HCT116 (cell line): ENCODE measurements around the gene HCRT. TPM values are rescaled to one million over a fixed set of nuclear protein-coding genes. Genes with fewer than 3 reads are reported as not detected.
"Not testable (repeated sequence)": the region's sequence is repeated elsewhere in the genome, so short reads cannot be mapped to it uniquely, and the experiment has no call there.

Experiments
- ATAC-seq: fragments of 200-7000 bp; cut with Tn5 transposase; 2 replicates; pipeline ENCODE4 v1.9.1; 2020; ENCODE audit warnings: mild to moderate bottlenecking, moderate library complexity
- BruUV-seq: library from RNA; stranded (reverse); fragments of 400-500 nt; replicated peaks from 2 replicates; lab custom pipeline; 2021; lab: Mats Ljungman, UMichigan
- CTCF ChIA-PET: fragments of 300-600 bp; sonication (Branson Sonifier 250); formaldehyde crosslinking; loops from one replicate; lab custom pipeline; 2021; ENCODE audit warnings: antibody characterized with exemption; lab: Charles Lee
- POLR2A ChIA-PET: fragments of 300-600, 350-600 bp; sonication (Branson Sonifier 250); formaldehyde crosslinking; loops from one replicate; lab custom pipeline; 2021; ENCODE audit warnings: antibody characterized with exemption; lab: Charles Lee
- RAD21 ChIA-PET, 2 experiments: fragments of 300-600 bp; sonication (Branson Sonifier 250); formaldehyde crosslinking; loops; one replicate each; lab custom pipeline; 2023; ENCODE audit warnings: low total read pairs in 2 of 2; ENCODE audit not compliant: uncharacterized antibody in 2 of 2, unreplicated experiment in 2 of 2, low non-redundant PET in 1 of 2; lab: Charles Lee
- DNase-seq: peaks from one replicate; pipeline ENCODE4 v3.0.0-alpha.2; 2010; ENCODE audit warnings: low read depth, low spot score
- H2AFZ ChIP-seq: fragments of 200-600 bp; shearing (Covaris generic), sonication (generic); 2 replicates; pipeline ENCODE4 v1.6.1; 2017; ENCODE audit warnings: low read depth, mixed run types, mixed read lengths, antibody characterized with exemption, low read length; ENCODE audit not compliant: poor library complexity, severe bottlenecking
- H3K27ac ChIP-seq: 2 replicates; pipeline ENCODE4 v1.5.1; 2012; ENCODE audit warnings: low read depth, low read length
- H3K27me3 ChIP-seq: fragments of 200-600 bp; sonication (generic); 2 replicates; pipeline ENCODE4 v1.6.1; 2016; ENCODE audit warnings: mixed run types, low read length, mixed read lengths; ENCODE audit not compliant: insufficient read depth
- H3K36me3 ChIP-seq, 2 experiments: fragments of 200-500 bp in 1 of 2; fragments of 200-600 bp in 1 of 2; sonication (Bioruptor generic) in 1 of 2; sonication (generic) in 1 of 2; 2 replicates each; pipeline versions ENCODE4 v1.5.1 to v1.6.1; 2014 to 2016; ENCODE audit warnings: low read length in 2 of 2, inconsistent platforms in 1 of 2, mixed read lengths in 1 of 2, mixed run types in 1 of 2; ENCODE audit not compliant: insufficient read depth in 2 of 2, control insufficient read depth in 1 of 2
- H3K4me1 ChIP-seq, 2 experiments: fragments of 200-600 bp in 1 of 2; sonication (generic) in 1 of 2; 2 replicates each; pipeline versions ENCODE4 v1.5.1 to v1.6.1; 2012 to 2017; ENCODE audit warnings: low read length in 2 of 2, inconsistent platforms in 1 of 2, mild to moderate bottlenecking in 1 of 2, mixed read lengths in 1 of 2, mixed run types in 1 of 2, moderate library complexity in 1 of 2; ENCODE audit not compliant: insufficient read depth in 2 of 2, control insufficient read depth in 1 of 2
- H3K4me2 ChIP-seq: fragments of 200-600 bp; sonication (generic); 2 replicates; pipeline ENCODE4 v1.6.1; 2017; ENCODE audit warnings: mixed run types, low read length, mixed read lengths
- H3K4me3 ChIP-seq, 2 experiments: fragments of 200-600 bp in 1 of 2; sonication (generic) in 1 of 2; replicated peaks in 1 of 2; 2 replicates each; pipeline ENCODE4 v1.5.1; 2011 to 2016; ENCODE audit warnings: low read length in 2 of 2, control low read depth in 1 of 2, low read depth in 1 of 2, mild to moderate bottlenecking in 1 of 2, mixed read lengths in 1 of 2, mixed run types in 1 of 2
- H3K79me2 ChIP-seq: fragments of 200-600 bp; sonication (generic); 2 replicates; pipeline ENCODE4 v1.6.1; 2017; ENCODE audit warnings: mild to moderate bottlenecking, mixed run types, low read length, moderate library complexity, mixed read lengths; ENCODE audit not compliant: insufficient read depth
- H3K9ac ChIP-seq: fragments of 200-600 bp; sonication (generic); 2 replicates; pipeline ENCODE4 v1.6.1; 2016; ENCODE audit warnings: low read length, mixed read lengths
- H3K9me2 ChIP-seq: fragments of 200-600 bp; sonication (generic), shearing (Covaris generic); 2 replicates; pipeline ENCODE4 v1.6.1; 2017; ENCODE audit warnings: mixed run types, mild to moderate bottlenecking, moderate library complexity; ENCODE audit not compliant: insufficient read depth
- H3K9me3 ChIP-seq, 2 experiments: fragments of 200-500 bp in 1 of 2; fragments of 200-600 bp in 1 of 2; sonication (Bioruptor generic) in 1 of 2; sonication (generic) in 1 of 2; 2 replicates each; pipeline ENCODE4 v1.6.1; 2014 to 2017; ENCODE audit warnings: low read length in 2 of 2, mixed read lengths in 2 of 2, inconsistent platforms in 1 of 2, low read depth in 1 of 2, mild to moderate bottlenecking in 1 of 2, mixed run types in 1 of 2, moderate library complexity in 1 of 2; ENCODE audit not compliant: control insufficient read depth in 1 of 2, insufficient read depth in 1 of 2
- H4K20me1 ChIP-seq: fragments of 200-600 bp; sonication (generic), shearing (Covaris generic); 2 replicates; pipeline ENCODE4 v1.6.1; 2017; ENCODE audit warnings: mixed run types, mild to moderate bottlenecking, moderate library complexity; ENCODE audit not compliant: insufficient read depth
- CBX3 ChIP-seq: IDR thresholded peaks from 2 replicates; pipeline ENCODE4 v1.6.1; 2012; ENCODE audit warnings: low read depth
- ELF1 ChIP-seq: IDR thresholded peaks from 2 replicates; pipeline ENCODE4 v1.6.1; 2012; ENCODE audit warnings: low read depth, borderline replicate concordance
- FOSL1 ChIP-seq: IDR thresholded peaks from 2 replicates; pipeline ENCODE4 v1.6.1; 2012; ENCODE audit warnings: low read depth
- JUND ChIP-seq: IDR thresholded peaks from 2 replicates; pipeline ENCODE4 v1.6.1; 2012
- SP1 ChIP-seq: IDR thresholded peaks from 2 replicates; pipeline ENCODE4 v1.6.1; 2012; ENCODE audit warnings: low read depth
- SRF ChIP-seq: IDR thresholded peaks from 2 replicates; pipeline ENCODE4 v1.6.1; 2012; ENCODE audit warnings: low read depth
- TCF7L2 ChIP-seq: IDR thresholded peaks from 2 replicates; pipeline ENCODE4 v1.7.0; 2011; ENCODE audit warnings: borderline replicate concordance, inconsistent platforms; ENCODE audit not compliant: insufficient read depth, insufficient read length; ENCODE audit errors: extremely low read depth
- YY1 ChIP-seq: IDR thresholded peaks from 2 replicates; pipeline ENCODE4 v1.6.1; 2011; ENCODE audit warnings: low read length, low read depth, moderate library complexity, mild to moderate bottlenecking; ENCODE audit not compliant: insufficient replicate concordance; ENCODE audit errors: extremely low read depth
- ZFX ChIP-seq: fragments of 450-650 bp; IDR thresholded peaks from 2 replicates; pipeline ENCODE4 v1.6.1; 2017
- ZNF274 ChIP-seq: fragments of 200-500 bp; sonication (Bioruptor generic); IDR thresholded peaks from 2 replicates; pipeline ENCODE4 v1.6.1; 2014; ENCODE audit warnings: mild to moderate bottlenecking, low read depth, low read length, inconsistent platforms
- intact Hi-C: fragments of 100-400 bp; cut with micrococcal nuclease; formaldehyde crosslinking; loops from 2 replicates; pipeline ENCODE4 v1.10.0; 2022
- total RNA-seq: library from RNA; stranded (reverse); gene quantifications from one replicate; pipeline ENCODE4 v1.2.1, GENCODE V29; 2021; ENCODE audit not compliant: unreplicated experiment
- TF ChIP-seq, protein P1 (sequence below): IDR thresholded peaks from 2 replicates; pipeline ENCODE4 v1.6.1; 2011; ENCODE audit warnings: mild to moderate bottlenecking, low read length, moderate library complexity; ENCODE audit not compliant: insufficient replicate concordance; ENCODE audit errors: extremely low read depth
- TF ChIP-seq, protein P2 (sequence below), 3 experiments: fragments of 200-600 bp in 1 of 3; sonication (generic) in 1 of 3; IDR thresholded peaks in 2 of 3; conservative IDR thresholded peaks in 1 of 3; 2 replicates each; pipeline ENCODE4 v1.5.1; 2012 to 2017; ENCODE audit warnings: low read depth in 2 of 3, low read length in 2 of 3, antibody characterized with exemption in 1 of 3, borderline replicate concordance in 1 of 3, control low read depth in 1 of 3, mild to moderate bottlenecking in 1 of 3, mixed read lengths in 1 of 3, mixed run types in 1 of 3, moderate library complexity in 1 of 3; ENCODE audit not compliant: insufficient read depth in 1 of 3

The HCRT gene
- total RNA-seq, 1 experiment from 2014 or later, result not detected

DNA sequence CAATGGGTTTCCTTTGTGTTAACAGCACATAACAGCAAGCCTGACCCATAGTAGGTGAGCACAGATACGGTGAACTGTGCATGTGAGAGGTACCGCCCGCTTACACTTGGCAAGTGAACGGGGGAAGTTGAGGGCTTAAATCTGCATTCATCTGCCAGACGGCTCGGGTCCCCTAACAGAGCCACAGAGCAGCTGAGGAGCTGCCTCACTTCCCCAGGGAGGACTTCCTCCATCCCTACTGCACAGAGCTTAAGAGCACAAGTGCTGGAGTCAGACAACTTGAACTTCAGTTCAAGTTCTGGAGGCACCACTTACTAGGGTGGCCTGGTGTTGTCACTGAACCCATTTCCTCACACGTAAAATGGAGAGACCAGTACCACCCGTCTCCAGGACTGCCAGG, 43.9 kb downstream of the HCRT start (continued):
- no peak for TF ChIP-seq CBX3
- no peak for TF ChIP-seq SP1
- TF ChIP-seq ZFX, result no peak
- no peak for TF ChIP-seq SRF
- TF ChIP-seq TCF7L2, result no peak

DNA sequence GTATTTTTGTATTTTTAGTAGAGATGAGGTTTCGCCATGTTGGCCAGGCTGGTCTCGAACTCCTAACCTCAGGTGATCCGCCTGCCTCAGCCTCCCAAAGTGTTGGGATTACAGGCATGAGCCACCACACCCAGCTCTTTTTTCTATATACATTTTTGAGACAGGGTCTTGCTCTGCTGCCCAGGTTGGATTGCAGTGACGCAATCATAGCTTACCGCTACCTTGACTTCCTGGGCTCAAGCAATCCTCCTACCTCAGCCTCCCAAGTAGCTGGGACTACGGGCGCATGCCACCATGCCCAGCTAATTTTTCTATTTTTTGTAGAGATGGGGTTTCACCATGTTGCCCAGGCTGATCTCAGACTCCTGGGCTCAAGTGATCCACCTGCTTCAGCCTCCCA, 44.6 kb downstream of the HCRT start:
- ATAC-seq, H3K4me1 ChIP-seq, BruUV-seq, H3K9me3 ChIP-seq, H3K9me2 ChIP-seq, intact Hi-C loops, H3K27me3 ChIP-seq, CTCF ChIA-PET, H3K4me3 ChIP-seq, H3K9ac ChIP-seq, H4K20me1 ChIP-seq, H3K4me2 ChIP-seq, POLR2A ChIA-PET, H2AFZ ChIP-seq, DNase-seq, RAD21 ChIA-PET, H3K27ac ChIP-seq: not testable (repeated sequence)
- Histone ChIP-seq H3K36me3 (peaks cover 9 to 19% of the 10 kb centered on the region in 2 experiments; a peak in 3 of 4 replicates), H3K79me2 (peaks cover 93% of the 10 kb centered on the region)

DNA sequence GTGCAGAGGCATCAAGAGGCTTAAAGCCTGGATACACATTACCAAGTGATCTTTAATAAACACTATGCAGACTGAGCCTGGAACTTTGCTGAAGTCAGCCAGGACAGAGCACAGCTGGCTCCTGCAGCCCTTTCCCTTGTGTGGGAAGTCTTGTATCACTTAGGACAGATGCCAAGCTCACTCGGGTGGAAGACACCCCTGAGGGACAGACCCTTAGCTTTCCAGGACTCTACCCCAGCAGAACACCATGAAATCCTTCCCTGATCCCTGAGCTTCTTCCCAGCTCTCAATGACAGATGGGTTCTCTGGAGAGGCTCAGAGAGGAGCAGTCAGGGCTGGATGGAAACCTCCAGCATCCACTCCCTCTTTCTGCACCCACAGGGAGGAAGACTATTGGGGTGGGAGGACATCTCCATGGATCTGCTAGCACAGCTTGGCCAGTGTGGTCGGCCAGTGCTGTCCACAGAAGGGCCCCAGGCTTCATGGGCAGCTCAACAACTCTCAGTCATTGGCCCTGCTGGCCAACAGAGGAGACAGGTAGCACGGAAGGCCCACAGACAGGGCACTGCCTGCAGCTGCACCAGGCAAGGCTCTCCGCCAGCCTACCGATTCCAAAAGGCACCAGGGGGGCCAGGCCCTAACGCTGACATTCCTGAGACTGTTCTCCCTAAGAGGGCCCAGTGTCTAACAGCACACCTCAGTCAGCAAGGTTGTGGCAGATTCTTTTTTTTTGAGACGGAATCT, 46.3 kb downstream of the HCRT start:
- ChIA-PET CTCF (no interaction called here), POLR2A (interaction anchor here (1.2 kb wide), 1 partner anchor 13 kb away, joined by 3 read pairs; no protein-coding TSS in a partner anchor), RAD21 (no interaction called here)
- Histone ChIP-seq H3K27me3 (no peaks in the 10 kb centered on the region), H3K4me1 (peaks cover 0 to 11% of the 10 kb centered on the region in 2 experiments; a peak in 2 of 4 replicates), H4K20me1 (no peaks in the 10 kb centered on the region), H3K4me2 (no peak overlapping the region), H3K9me3 (no peaks in the 10 kb centered on the region), H3K9ac (no peak overlapping the region), H3K27ac (no peak overlapping the region), H3K36me3 (peaks cover 4 to 19% of the 10 kb centered on the region in 2 experiments; a peak in 3 of 4 replicates), H3K4me3 (no peak overlapping the region), H3K9me2 (no peaks in the 10 kb centered on the region), H3K79me2 (peaks cover 96% of the 10 kb centered on the region), H2AFZ (no peak overlapping the region)
- no TSS peak for BruUV-seq
- ATAC-seq, result no peak; the same call in 1 of the 2 replicates
- no peak for DNase-seq
- intact Hi-C loops, result no loop called here
- TF ChIP-seq SRF (no peak), YY1 (no peak), JUND (no peak), ELF1 (no peak), ZNF274 (no peak), FOSL1 (no peak)
- TF ChIP-seq, protein P1, sequence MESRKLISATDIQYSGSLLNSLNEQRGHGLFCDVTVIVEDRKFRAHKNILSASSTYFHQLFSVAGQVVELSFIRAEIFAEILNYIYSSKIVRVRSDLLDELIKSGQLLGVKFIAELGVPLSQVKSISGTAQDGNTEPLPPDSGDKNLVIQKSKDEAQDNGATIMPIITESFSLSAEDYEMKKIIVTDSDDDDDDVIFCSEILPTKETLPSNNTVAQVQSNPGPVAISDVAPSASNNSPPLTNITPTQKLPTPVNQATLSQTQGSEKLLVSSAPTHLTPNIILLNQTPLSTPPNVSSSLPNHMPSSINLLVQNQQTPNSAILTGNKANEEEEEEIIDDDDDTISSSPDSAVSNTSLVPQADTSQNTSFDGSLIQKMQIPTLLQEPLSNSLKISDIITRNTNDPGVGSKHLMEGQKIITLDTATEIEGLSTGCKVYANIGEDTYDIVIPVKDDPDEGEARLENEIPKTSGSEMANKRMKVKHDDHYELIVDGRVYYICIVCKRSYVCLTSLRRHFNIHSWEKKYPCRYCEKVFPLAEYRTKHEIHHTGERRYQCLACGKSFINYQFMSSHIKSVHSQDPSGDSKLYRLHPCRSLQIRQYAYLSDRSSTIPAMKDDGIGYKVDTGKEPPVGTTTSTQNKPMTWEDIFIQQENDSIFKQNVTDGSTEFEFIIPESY, result no peak
- TF ChIP-seq, protein P2, sequence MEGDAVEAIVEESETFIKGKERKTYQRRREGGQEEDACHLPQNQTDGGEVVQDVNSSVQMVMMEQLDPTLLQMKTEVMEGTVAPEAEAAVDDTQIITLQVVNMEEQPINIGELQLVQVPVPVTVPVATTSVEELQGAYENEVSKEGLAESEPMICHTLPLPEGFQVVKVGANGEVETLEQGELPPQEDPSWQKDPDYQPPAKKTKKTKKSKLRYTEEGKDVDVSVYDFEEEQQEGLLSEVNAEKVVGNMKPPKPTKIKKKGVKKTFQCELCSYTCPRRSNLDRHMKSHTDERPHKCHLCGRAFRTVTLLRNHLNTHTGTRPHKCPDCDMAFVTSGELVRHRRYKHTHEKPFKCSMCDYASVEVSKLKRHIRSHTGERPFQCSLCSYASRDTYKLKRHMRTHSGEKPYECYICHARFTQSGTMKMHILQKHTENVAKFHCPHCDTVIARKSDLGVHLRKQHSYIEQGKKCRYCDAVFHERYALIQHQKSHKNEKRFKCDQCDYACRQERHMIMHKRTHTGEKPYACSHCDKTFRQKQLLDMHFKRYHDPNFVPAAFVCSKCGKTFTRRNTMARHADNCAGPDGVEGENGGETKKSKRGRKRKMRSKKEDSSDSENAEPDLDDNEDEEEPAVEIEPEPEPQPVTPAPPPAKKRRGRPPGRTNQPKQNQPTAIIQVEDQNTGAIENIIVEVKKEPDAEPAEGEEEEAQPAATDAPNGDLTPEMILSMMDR (IDR thresholded peaks at IDR 0.05 in 2 of 3, conservative IDR thresholded peaks at IDR 0.05 in 1 of 3; ENCODE audit: borderline replicate concordance in 1 of 3, insufficient read depth in 1 of 3, low read depth in 2 of 3, low read length in 2 of 3), result no peak
